Choroid plexus epithelial cell (primary cell): ENCODE data around the gene COL20A1.

Experiments used
- DNase-seq: peaks from one replicate; pipeline ENCODE4 v3.0.0-alpha.2; 2010; ENCODE audit warnings: low read depth
- H3K4me3 ChIP-seq: 2 replicates; pipeline ENCODE4 v1.5.1; 2011; ENCODE audit warnings: low read depth, mild to moderate bottlenecking, control low read depth, low read length, moderate library complexity
- TF ChIP-seq, protein P1 (sequence below): conservative IDR thresholded peaks from 2 replicates; pipeline ENCODE4 v1.5.1; 2011; ENCODE audit warnings: low read depth, mild to moderate bottlenecking, control low read depth, inconsistent platforms, low read length, moderate library complexity

COL20A1 gene

GRCh38 chr20:63290677-63291472 lies 2.1 kb upstream of the COL20A1 start:
- H3K4me3 ChIP-seq, result no peak overlapping the region
- peak; percentile 31 for DNase-seq
- TF ChIP-seq, protein P1, sequence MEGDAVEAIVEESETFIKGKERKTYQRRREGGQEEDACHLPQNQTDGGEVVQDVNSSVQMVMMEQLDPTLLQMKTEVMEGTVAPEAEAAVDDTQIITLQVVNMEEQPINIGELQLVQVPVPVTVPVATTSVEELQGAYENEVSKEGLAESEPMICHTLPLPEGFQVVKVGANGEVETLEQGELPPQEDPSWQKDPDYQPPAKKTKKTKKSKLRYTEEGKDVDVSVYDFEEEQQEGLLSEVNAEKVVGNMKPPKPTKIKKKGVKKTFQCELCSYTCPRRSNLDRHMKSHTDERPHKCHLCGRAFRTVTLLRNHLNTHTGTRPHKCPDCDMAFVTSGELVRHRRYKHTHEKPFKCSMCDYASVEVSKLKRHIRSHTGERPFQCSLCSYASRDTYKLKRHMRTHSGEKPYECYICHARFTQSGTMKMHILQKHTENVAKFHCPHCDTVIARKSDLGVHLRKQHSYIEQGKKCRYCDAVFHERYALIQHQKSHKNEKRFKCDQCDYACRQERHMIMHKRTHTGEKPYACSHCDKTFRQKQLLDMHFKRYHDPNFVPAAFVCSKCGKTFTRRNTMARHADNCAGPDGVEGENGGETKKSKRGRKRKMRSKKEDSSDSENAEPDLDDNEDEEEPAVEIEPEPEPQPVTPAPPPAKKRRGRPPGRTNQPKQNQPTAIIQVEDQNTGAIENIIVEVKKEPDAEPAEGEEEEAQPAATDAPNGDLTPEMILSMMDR, result peak; percentile 67

DNA sequence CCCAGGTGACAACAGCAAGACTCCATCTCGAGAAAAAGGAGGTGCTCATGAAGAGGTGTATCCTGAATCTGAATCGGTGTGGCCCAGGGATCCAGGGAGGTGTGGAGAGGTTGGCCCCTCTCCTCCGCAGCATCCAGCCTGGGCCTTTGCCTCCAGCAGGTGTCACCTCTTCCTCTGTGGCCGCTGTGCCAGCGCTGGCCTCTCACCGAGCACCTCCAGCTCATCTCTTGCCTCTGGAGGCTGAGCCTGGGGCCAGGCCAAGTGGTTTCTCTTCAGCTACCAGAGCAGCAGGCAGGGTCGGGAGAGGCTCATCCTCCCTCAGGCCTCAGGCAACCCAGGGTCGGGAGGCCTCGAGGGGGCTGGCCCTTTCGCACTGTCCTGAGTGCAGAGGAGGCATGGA lies 1.2 kb upstream of the COL20A1 start:
- no peak for DNase-seq
- TF ChIP-seq, protein P1, result no peak
- H3K4me3 ChIP-seq, result no peak overlapping the region

- DNase-seq, result no peak
- TF ChIP-seq, protein P1, result no peak
- H3K4me3 ChIP-seq, result no peak overlapping the region
Measured at GRCh38 chr20:63292292-63292701, 689 bp upstream of the COL20A1 start.

GRCh38 chr20:63293456-63293855 lies 470 bp downstream of the COL20A1 start:
- DNase-seq, result no peak
- TF ChIP-seq, protein P1, result no peak
- H3K4me3 ChIP-seq, result no peak overlapping the region

DNA sequence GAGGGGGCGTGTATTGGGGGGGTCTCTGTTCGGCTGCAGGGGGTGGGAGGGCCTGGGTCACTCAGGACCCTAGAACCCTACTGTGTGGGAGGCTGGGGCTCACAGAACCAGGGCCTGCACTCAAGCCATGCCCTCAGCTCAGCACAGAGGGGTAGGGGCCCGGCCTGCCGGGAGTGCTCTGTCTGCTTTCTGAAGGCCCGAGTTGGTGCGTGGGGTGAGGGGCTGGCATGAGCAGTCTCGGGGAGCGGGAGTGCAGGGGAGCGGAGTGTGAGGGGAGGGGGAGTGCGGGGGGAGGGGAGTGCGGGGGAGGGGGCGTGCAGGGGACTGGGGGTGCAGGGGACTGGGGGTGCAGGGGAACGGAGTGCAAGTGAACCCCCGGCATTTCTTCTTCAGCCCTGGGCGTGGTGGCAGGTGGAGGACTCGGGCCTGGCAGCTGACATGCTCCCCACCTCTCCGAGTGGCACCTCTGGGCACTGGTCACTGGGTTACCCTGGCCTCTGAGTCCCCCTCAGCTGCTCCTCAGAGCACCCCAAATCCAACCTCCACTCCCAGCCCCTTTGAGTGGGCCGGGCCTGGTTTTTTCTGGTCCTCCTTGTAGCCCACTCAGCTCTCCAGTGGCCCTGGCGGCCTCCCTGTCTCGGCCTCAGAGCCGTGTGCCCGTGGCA lies 1.0 kb downstream of the COL20A1 start:
- TF ChIP-seq, protein P1, result no peak
- H3K4me3 ChIP-seq, result no peak overlapping the region
- DNase-seq, result no peak

DNA sequence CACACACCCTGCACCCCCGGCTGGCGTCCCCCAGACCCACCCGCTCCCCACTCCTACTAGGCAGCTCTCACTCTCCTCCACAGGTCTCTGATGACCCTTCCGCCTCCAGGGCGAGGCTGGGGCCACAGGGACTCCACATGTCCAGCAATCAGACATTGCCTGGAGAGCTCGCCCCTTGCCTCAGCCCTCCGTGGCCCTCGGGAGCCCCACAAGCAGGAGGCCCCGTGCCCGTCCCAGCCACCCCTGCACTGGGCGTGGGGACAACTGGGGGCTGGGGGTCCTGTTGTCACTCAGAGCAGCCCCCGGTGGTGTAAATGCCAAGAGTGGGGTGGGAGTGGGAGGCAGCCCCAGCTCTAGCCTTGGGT lies 1.5 kb downstream of the COL20A1 start:
- no peak overlapping the region for H3K4me3 ChIP-seq

More for the DNA sequence above, 1.5 kb downstream of the COL20A1 start:
- no peak for DNase-seq
- TF ChIP-seq, protein P1, result no peak
